Endometrial microvascular endothelial cells (primary cell): ENCODE results near the gene AKR1C1. TPM values are rescaled to one million over a fixed set of nuclear protein-coding genes. Genes with fewer than 3 reads are reported as not detected.
"Not testable (repeated sequence)": the region's sequence is repeated elsewhere in the genome, so short reads cannot be mapped to it uniquely, and the experiment has no call there.

ENCODE experiments used
- in situ Hi-C: cut with HindIII; loops from 2 replicates; pipeline ENCODE4 v1.10.0; 2017; ENCODE audit warnings: low sequenced_read_pairs, low pct_unique_long_range_greater_than_20kb; ENCODE audit errors: inconsistent ontology term
- total RNA-seq: library from RNA; depleted of rRNA; stranded (reverse); fragments of >200 nt; gene quantifications from one replicate; pipeline ENCODE4 v1.2.3, GENCODE V29; 2015; ENCODE audit errors: inconsistent ontology term

AKR1C1 gene
- total RNA-seq, 1 donor from 2014 or later, result under 0.01 TPM

DNA sequence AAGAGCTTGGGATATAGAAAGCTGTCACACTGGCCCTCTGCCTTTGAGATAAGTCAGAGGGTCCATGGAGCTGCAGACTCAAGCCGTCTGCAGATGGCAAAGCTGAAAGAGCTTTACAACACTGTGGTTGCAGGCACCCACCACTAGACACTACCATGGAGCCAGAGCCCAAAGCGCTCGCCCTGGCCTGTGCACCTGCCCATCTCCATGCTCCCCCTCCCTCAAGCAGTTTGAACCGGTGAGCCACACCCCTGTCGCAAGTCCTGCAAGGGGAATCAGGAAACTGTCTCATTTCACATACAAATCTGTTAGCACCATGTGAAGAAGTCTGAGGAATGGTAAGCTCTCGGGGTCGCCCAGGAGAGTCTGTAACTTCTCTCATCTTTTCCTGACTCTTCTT lies 46.8 kb downstream of the AKR1C1 start:
- in situ Hi-C loops, result not testable (repeated sequence)

DNA sequence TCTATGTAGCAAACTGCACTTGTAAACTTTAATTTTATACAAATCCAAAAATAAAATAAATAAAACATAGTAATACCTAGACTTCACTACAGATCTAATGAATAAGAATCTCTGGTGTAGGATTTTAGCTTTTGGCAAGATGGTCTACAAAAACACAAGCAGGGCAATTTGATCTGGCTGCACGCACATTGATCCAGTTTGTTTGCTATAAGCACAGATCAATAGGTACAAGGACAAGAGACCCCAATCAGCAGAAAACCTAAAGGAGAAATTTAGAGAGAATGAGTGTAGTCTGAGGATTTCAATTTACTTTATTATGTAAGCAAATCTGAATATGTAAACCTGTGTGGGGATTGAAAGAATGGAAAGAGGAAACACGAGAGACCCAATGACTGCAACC lies 48.2 kb downstream of the AKR1C1 start:
- in situ Hi-C loops, result not testable (repeated sequence)

DNA sequence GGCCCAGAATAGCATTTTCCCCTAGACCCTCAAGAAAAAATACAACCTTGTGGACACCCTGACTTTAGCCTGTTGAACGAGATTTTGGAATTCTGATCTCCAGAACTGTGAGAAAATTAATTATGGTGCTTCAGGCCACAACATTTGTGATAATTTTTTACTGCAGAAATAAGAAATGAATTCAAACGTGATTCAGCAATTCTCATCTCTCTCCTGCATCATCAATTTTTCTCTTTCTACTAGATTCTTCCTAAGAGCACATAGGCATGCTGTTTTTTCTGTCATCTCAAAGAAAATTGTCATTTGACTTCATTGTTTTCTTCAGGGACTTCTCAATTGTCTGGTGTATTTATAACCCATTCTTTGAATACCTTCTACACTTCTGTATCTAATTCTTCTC lies 49.4 kb downstream of the AKR1C1 start:
- in situ Hi-C loops, result no loop called here

DNA sequence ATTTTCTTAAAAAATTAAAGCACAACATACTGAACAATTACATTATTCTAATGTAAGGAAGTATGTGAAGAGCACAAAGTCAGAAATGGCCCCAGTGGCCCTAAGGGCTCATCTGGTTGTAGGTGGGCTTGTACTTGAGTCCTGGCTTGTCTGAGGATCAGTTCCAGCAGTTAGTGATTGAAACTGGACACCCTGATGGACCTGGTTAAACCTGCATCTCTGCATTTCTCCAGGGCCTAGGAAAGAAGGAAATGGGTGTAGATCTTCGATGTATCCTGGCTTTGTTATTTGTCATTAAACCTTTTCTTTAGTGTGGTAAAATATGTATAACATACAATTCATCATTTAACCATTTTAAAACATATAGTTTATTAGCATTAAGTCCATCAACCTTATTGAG lies 50.2 kb downstream of the AKR1C1 start:
- in situ Hi-C loops, result no loop called here

DNA sequence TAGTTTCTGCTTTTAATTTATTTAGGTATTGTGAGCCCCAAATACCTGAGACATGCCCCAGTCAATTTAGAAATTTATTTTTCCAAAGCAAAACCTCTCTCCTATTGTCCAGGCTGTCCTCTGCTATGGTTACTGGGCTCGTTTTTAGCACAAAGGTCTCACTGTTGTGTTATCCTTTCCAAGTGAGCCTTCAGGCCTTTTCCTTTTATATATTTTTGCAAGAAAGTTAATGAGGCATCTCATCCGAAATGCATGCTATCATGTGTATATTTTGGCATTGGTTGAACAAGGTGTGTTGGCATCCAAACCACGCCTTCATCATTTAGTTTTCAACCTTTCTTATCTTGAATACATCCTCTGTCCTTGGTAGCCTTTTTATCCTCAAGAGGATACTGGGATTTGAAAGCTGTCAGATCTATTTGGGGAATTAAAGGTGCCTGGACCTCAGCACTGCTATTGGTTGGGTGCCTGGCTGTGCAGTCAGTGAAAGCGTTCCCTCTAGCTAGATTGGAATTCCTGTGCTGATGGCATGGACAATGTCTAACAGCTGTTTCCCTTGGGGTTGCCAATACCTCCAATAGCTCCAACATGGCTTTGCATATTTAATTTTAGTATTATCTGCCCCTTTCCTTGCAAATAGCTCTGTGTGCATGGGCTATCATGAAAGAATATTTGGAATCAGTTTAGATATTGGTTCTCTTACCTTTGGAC lies 51.1 kb downstream of the AKR1C1 start:
- in situ Hi-C loops, result not testable (repeated sequence)

DNA sequence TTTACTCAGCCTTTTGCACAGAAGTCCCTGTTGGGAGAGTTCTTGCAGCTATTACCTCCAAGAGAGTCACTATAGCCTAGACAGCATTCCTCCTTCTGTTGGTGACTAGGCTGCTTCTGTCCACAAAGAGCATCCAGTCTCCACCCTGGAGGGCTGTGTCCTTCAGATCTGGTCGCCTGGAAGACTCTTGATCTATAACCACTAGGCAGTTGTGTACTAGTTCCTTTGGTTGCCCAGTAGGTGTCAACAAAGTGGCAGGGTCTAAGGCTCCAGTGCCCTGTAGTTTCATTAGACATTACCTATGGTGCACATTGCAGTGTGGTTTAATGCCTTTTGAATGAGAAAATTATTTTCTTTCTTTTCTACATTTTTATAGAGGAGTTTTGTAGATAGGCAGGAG lies 51.7 kb downstream of the AKR1C1 start:
- in situ Hi-C loops, result no loop called here

DNA sequence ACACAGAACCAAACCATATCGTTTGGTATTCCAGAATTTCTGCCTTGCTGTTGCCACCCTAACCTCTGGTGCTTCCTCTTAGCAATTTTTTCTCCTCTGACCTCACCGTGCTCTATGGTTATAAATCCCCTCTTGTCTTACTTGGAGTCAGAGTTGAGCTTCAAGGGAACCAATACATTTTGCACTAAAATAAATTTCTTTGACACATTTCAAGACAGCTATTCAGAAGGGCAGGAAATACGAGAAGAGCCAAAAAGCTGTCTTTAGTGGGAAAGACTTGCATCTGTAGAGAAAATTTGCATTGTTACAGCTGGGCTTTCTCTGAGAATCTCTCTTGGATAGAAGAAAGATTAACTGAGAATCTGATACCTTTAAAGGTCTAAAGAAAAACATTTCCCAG lies 54.9 kb downstream of the AKR1C1 start:
- in situ Hi-C loops, result no loop called here

DNA sequence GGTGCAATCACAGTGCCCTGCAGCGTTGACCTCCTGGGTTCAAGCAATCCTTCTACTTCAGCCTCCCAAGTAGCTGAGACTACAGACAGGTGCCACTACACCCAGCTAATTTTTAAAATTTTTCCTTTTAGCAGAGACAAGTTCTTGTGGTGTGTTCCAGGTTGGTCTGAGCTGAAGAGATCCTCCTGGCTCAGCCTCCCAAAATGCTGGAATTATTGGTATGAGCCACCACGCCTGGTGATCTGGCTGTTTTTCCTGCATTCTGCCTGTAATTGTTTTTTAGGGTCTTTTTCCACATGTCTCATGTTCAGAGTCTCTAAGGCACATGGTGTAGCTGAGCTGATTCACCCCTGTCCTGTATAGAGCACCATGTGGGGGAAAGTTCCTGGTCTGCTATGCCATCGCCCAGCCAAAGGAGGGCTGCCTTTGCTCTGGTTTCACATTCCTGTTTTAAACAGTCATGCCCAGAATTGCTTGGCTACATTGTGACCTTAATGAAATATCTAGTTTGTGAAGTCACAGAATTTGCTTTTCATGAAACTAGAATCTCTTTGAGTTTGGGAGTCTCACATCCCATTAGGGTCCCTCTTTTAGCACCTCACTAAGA lies 55.6 kb downstream of the AKR1C1 start:
- in situ Hi-C loops, result not testable (repeated sequence)

DNA sequence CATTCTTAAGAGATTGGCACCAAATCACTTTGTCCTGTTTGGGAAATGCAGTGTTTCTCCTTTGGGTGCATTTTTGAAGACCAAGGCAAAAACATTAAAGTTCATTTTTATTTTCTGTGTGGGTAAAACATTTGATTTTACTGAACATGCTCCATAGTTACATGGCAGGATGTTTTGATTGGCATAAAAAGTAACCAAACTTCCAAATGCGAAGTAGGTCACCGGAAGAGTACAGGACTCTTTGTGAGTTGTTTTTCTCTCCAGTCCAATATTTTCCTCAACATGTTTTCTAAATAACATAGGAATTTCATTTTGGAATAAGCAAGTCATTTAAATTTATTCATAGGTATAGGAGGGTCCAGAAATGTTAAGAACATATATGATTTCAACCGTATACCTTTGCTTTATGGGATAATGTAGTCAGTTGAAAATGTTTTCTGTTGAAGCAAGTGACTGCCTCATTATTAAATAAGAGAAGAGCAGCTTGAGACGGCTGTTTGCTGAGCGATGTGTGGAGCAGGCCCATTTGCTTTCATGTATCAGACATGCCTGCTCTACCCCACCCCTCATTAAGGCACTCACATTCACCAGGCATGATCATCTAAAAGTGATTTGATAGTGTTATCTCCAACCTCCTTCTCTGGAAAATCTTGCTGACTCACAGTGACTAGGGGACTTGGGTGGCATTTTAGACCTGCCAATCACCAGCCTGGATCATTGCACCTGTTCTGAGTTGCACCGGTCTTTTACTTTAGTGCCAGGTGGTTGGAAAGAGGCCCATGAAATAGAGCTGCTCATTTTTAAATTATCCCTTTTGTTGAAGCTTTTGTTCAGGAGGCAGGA lies 56.8 kb downstream of the AKR1C1 start:
- in situ Hi-C loops, result not testable (repeated sequence)

DNA sequence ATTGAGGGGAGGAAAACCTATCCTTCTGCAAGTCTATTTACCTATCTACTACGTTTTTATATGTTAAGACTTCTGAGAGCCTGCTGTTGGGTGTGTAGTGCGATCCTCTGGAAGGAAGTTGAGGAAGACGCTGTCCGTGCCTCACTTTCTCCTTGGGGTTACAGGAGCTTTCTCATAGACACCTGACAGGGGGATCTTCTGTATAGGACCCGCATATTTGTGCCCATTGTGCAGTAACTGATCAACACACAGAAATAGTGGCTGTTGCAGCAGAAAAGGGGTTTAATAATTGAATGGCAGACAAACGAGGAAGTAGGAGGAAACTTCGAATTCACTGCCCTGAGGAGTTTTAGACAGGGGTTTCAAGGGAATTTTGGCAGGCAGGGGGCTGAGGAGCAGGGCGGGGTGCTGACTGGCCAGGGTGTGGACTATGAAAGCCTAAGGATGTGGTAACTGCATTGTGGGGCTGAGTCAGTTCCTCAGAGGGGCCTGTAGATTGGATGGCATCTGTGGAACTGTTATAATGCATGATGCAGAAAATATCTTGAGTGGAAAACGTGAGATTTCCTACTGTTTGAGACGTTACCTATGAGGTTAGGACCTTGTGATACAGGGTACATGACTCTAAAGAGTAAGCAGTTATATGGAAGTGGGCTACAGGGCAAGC lies 58.5 kb downstream of the AKR1C1 start:
- in situ Hi-C loops, result not testable (repeated sequence)

DNA sequence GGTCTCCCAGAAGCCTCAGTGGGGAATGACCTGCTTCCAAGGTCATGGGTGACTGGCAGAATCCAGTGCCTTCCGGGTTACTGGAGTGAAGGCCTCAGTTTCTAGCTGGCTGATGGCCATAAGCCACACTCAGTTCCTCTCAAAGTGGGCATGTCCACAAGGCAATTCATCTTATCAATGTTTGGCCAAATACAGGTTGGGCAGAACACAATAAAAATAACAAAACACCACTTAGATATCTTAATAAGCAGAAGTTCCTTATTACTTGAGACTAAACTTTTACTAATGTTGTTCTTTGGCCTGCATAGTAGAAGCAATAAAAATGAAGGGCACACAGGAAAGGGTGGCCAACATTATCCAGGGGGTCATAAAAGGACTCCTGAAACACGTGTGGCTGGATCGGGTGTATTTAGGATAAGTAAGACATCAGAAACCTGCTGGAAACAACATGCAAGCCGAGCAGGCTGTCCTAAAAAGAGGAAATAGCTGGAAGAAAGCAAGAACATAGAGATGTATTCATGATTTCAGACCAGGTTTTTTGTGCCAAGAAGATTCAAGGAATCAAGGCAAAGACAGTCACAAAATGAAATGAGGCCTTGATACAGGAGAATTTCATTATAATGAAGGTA lies 60.1 kb downstream of the AKR1C1 start:
- in situ Hi-C loops, result no loop called here

DNA sequence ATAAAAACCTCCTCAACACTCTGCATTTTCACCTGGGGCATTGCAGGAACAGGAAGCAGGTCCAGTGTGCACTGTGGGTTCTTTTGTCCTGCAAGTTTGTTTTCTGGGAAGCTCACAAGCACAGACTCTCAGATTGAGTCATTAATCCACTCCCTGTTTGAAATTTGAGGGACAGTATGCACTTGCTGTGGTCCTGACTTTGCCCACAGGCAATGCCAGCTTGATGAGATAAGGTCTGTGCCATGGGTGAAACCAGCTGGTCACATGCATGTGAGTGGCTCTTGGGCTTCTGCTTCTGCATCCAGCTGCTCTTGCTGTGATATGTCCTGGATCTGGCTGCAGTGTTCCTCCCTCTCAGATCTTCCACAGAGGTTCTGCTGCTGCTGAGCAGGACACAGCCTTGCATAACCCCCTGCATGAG lies 62.3 kb downstream of the AKR1C1 start:
- in situ Hi-C loops, result not testable (repeated sequence)

DNA sequence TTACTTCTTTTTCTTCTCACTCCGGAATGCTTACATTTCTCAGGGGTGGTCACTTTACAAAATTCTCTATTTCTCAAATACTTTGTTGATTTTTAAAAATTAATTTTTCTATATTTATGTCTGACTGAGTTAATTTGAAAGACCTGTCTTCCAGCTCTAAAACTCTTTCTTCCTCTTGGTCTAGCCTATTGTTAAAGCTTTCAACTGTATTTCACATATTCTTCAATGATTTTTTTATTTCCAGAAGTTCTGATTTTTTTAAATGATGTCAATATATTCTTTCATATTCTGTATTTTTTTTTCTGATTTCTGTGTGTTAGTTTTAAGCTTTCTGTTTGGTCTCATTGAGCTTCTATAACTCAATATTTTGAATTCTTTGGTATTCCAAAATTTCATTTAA lies 67.8 kb downstream of the AKR1C1 start:
- in situ Hi-C loops, result no loop called here

DNA sequence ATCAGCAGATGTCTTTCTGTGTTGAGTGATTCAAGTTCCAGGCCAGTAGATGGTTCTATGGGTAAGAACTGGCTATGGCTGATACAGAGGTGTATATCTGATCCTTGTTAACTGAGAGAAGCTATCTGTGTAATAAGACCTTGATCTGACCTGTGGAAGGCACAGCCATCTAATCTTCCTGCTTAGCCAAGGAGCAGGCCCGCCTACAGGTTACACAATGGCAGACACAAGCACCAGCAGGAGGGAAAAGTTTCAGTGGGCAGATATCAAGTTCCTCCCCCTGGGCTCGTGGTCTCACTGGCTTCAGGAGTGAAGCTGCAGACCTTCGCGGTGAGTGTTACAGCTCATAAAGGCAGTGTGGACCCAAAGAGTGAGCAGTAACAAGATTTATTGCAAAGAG lies 68.4 kb downstream of the AKR1C1 start:
- in situ Hi-C loops, result not testable (repeated sequence)

DNA sequence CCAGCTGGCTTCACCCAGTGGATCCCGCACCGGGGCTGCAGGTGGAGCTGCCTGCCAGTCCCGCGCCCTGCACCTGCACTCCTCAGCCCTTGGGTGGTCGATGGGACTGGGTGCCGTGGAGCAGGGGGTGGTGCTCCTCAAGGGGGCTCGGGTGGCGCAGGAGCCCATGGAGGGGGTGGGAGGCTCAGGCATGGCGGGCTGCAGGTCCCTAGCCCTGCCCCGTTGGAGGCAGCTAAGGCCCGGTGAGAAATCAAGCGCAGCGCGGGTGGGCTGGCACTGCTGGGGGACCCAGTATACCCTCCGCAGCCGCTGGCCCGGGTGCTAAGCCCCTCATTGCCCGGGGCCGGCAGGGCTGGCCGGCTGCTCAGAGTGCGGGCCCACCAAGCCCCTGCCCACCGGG lies 69.2 kb downstream of the AKR1C1 start:
- in situ Hi-C loops, result not testable (repeated sequence)
